Mesodermal cell (in vitro differentiated cells): ENCODE data around the gene LIMD2.

ENCODE experiments used
- H3K27ac ChIP-seq: 2 replicates; pipeline ENCODE4 v1.7.0; 2013; ENCODE audit warnings: mild to moderate bottlenecking, low read depth, low read length, moderate library complexity; ENCODE audit not compliant: severe bottlenecking
- H3K36me3 ChIP-seq: 2 replicates; pipeline ENCODE4 v1.7.1; 2013; ENCODE audit warnings: mild to moderate bottlenecking, low read length, moderate library complexity; ENCODE audit not compliant: control insufficient read depth, insufficient read depth
- H3K4me1 ChIP-seq: one replicate; pipeline ENCODE4 v1.7.1; 2013; ENCODE audit warnings: mild to moderate bottlenecking, low read length; ENCODE audit not compliant: insufficient read depth, control insufficient read depth, poor library complexity, severe bottlenecking
- H3K4me3 ChIP-seq: 2 replicates; pipeline ENCODE4 v1.7.0; 2013; ENCODE audit warnings: low read length, control low read depth, mild to moderate bottlenecking; ENCODE audit not compliant: insufficient read depth, poor library complexity, severe bottlenecking; ENCODE audit errors: extremely low read depth
- H3K9me3 ChIP-seq: 2 replicates; pipeline ENCODE4 v1.7.1; 2013; ENCODE audit warnings: mild to moderate bottlenecking, low read length, moderate library complexity; ENCODE audit not compliant: control insufficient read depth
- WGBS, 2 experiments: methylation state at CpG; one replicate each; pipeline ENCODE4 v1.1.5; 2013; ENCODE audit warnings: missing lambda C conversion rate in 2 of 2; ENCODE audit not compliant: insufficient coverage in 2 of 2; 5-methylcytosine and 5-hydroxymethylcytosine counted together

LIMD2 gene

GRCh38 chr17:63649813-63650212 lies 50.1 kb downstream of the LIMD2 start:
- H3K36me3 ChIP-seq, result peaks cover 67% of the 10 kb centered on the region
- WGBS, 2 experiments, result no CpG with 5 or more reads among the region's 1 CpG
- H3K4me3 ChIP-seq, result no peak overlapping the region
- H3K27ac ChIP-seq, result no peak overlapping the region
- peaks cover 15% of the 10 kb centered on the region for H3K4me1 ChIP-seq
- H3K9me3 ChIP-seq, result no peaks in the 10 kb centered on the region

- peaks cover 59% of the 10 kb centered on the region for H3K36me3 ChIP-seq
- no peak overlapping the region for H3K27ac ChIP-seq
These were observed 52.0 kb downstream of the LIMD2 start for GRCh38 chr17:63647936-63648335.

GRCh38 chr17:63647065-63647725 lies 52.7 kb downstream of the LIMD2 start:
- no peak overlapping the region for H3K4me3 ChIP-seq
- WGBS, 2 experiments, result 76 to 79% methylated on average over 3 of the region's 4 CpGs
- H3K4me1 ChIP-seq, result peaks cover 15% of the 10 kb centered on the region
- H3K27ac ChIP-seq, result no peak overlapping the region
- H3K9me3 ChIP-seq, result no peaks in the 10 kb centered on the region
- H3K36me3 ChIP-seq, result peaks cover 52% of the 10 kb centered on the region

More at GRCh38 chr17:63647936-63648335, 52.0 kb downstream of the LIMD2 start:
- no peak overlapping the region for H3K4me3 ChIP-seq
- H3K4me1 ChIP-seq, result peaks cover 15% of the 10 kb centered on the region
- H3K9me3 ChIP-seq, result no peaks in the 10 kb centered on the region

GRCh38 chr17:63646488-63646806 lies 53.5 kb downstream of the LIMD2 start:
- WGBS, 2 experiments, result no CpG with 5 or more reads among the region's 1 CpG
- Histone ChIP-seq H3K4me1 (peaks cover 15% of the 10 kb centered on the region), H3K9me3 (no peaks in the 10 kb centered on the region), H3K36me3 (peaks cover 51% of the 10 kb centered on the region), H3K27ac (no peak overlapping the region), H3K4me3 (no peak overlapping the region)
